Esophagus muscularis mucosa (tissue), 4 donors: ENCODE measurements around the gene DUS1L. TPM values are rescaled to one million over a fixed set of nuclear protein-coding genes. Genes with fewer than 3 reads are reported as not detected.

Experiments used
- DNase-seq: peaks from one replicate; pipeline ENCODE4 v3.0.0-alpha.2; 2017; ENCODE audit errors: extremely low spot score
- H3K27ac ChIP-seq, 4 donors: fragments of 200-600 bp; sonication (generic); replicated peaks in 1 of 4; 1 replicate in 3 of 4; 2 replicates in 1 of 4; pipeline ENCODE4 v1.5.1; 2016 to 2019; ENCODE audit warnings: mild to moderate bottlenecking in 1 of 4
- H3K27me3 ChIP-seq, 4 donors: fragments of 200-600 bp; sonication (generic); one replicate each; pipeline versions ENCODE4 v1.5.1 to v1.6.0; 2016 to 2019
- H3K36me3 ChIP-seq, 4 donors: fragments of 200-600 bp; sonication (generic); one replicate each; pipeline ENCODE4 v1.5.1; 2016 to 2019
- H3K4me1 ChIP-seq, 4 donors: fragments of 200-600 bp; sonication (generic); one replicate each; pipeline ENCODE4 v1.5.1; 2016 to 2019
- H3K4me3 ChIP-seq, 4 donors: fragments of 200-600 bp; sonication (generic); 1 replicate in 2 of 4; 2 replicates in 2 of 4; pipeline ENCODE4 v1.5.1; 2016 to 2019; ENCODE audit warnings: mild to moderate bottlenecking in 4 of 4, moderate library complexity in 1 of 4
- H3K9me3 ChIP-seq, 4 donors: fragments of 200-600 bp; sonication (generic); 1 replicate in 3 of 4; 2 replicates in 1 of 4; pipeline ENCODE4 v1.5.1; 2016 to 2019
- EP300 ChIP-seq: sonication (generic); formaldehyde crosslinking; IDR thresholded peaks from one replicate; pipeline ENCODE4 v1.6.1; 2017; ENCODE audit warnings: antibody characterized with exemption
- POLR2A ChIP-seq: fragments of 450-650 bp; IDR thresholded peaks from one replicate; pipeline ENCODE4 v1.6.1; 2017; ENCODE audit warnings: antibody characterized with exemption, moderate library complexity, mild to moderate bottlenecking, low read depth
- POLR2AphosphoS5 ChIP-seq, 2 donors: sonication (generic); formaldehyde crosslinking; IDR thresholded peaks; one replicate each; pipeline ENCODE4 v1.6.1; 2017; ENCODE audit warnings: antibody characterized with exemption in 2 of 2
- WGBS: methylation state at CpG from one replicate; pipeline ENCODE4 v1.1.5; 2018; 5-methylcytosine and 5-hydroxymethylcytosine counted together
- intact Hi-C: fragments of 100-400 bp; cut with DNase I; formaldehyde crosslinking; loops from one replicate; pipeline ENCODE4 v1.15.1; 2023
- total RNA-seq, 4 donors: library from RNA; depleted of rRNA; stranded (reverse); fragments of >200 nt; gene quantifications; one replicate each; pipeline versions ENCODE4 v1.1.0 to v1.2.1, GENCODE V29; 2016
- TF ChIP-seq, protein P1 (sequence below), 3 experiments: fragments of 200-600 bp in 2 of 3; fragments of 450-650 bp in 1 of 3; sonication (generic) in 2 of 3; IDR thresholded peaks; one replicate each; pipeline ENCODE4 v1.5.1; 2017 to 2019; ENCODE audit warnings: antibody characterized with exemption in 3 of 3, mild to moderate bottlenecking in 2 of 3, moderate library complexity in 1 of 3

The DUS1L gene
- total RNA-seq, 4 donors from 2014 or later: 42.2 to 77.1 (median 52.6) TPM

DNA sequence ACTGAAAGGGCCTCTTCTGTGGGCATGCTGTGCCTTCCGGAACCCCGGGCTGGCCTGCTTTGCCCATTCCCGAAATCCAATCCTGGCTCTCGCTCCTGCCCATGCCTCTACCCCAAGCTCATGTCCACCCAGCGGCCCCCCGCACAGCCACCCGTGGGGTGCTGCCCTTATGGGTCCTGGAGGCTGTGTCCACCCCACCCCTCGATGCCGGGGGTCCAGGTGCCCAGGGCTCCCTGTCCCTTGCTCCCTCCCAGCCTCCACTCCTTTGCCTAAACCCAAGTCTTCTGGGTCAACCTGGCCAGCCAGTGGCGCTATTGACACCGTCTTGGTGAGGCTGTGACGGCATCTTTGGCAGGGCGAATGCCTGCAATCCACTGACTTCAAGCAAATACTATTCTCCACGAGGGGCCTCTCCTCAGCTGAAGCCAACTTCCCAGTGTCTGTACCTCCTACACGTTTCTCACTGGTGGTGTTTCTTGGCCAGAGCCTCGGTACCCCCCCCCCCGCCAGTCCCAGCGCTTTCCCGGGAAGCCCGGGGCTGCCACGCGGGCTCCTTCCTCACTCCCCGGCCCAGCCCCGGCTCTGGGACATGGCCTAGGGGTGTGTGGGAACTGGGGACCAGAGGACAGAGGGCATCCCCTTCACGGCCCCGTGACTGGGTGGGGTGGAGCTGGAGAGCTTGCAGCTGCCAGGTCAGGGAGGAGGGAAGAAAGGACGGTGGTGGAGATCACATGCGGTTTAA, 12.2 kb upstream of the DUS1L start:
- no peaks in the 10 kb centered on the region for H3K9me3 ChIP-seq
- TF ChIP-seq POLR2AphosphoS5 (IDR thresholded peaks at IDR 0.05): no peak
- no peak for TF ChIP-seq POLR2A
- TF ChIP-seq, protein P1, sequence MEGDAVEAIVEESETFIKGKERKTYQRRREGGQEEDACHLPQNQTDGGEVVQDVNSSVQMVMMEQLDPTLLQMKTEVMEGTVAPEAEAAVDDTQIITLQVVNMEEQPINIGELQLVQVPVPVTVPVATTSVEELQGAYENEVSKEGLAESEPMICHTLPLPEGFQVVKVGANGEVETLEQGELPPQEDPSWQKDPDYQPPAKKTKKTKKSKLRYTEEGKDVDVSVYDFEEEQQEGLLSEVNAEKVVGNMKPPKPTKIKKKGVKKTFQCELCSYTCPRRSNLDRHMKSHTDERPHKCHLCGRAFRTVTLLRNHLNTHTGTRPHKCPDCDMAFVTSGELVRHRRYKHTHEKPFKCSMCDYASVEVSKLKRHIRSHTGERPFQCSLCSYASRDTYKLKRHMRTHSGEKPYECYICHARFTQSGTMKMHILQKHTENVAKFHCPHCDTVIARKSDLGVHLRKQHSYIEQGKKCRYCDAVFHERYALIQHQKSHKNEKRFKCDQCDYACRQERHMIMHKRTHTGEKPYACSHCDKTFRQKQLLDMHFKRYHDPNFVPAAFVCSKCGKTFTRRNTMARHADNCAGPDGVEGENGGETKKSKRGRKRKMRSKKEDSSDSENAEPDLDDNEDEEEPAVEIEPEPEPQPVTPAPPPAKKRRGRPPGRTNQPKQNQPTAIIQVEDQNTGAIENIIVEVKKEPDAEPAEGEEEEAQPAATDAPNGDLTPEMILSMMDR (IDR thresholded peaks at IDR 0.05): no peak
- no peak for TF ChIP-seq EP300
- H3K4me1 ChIP-seq: peaks cover 0 to 6% (median 0%) of the 10 kb centered on the region in 4 donors
- no peak for DNase-seq
- intact Hi-C loops: no loop called here
- H3K27ac ChIP-seq: no peak overlapping the region
- H3K27me3 ChIP-seq: no peaks in the 10 kb centered on the region
- peaks cover 27 to 49% (median 43%) of the 10 kb centered on the region in 4 donors for H3K36me3 ChIP-seq
- H3K4me3 ChIP-seq: no peak overlapping the region
- 62% methylated on average over 27 of the region's 28 CpGs for WGBS

DNA sequence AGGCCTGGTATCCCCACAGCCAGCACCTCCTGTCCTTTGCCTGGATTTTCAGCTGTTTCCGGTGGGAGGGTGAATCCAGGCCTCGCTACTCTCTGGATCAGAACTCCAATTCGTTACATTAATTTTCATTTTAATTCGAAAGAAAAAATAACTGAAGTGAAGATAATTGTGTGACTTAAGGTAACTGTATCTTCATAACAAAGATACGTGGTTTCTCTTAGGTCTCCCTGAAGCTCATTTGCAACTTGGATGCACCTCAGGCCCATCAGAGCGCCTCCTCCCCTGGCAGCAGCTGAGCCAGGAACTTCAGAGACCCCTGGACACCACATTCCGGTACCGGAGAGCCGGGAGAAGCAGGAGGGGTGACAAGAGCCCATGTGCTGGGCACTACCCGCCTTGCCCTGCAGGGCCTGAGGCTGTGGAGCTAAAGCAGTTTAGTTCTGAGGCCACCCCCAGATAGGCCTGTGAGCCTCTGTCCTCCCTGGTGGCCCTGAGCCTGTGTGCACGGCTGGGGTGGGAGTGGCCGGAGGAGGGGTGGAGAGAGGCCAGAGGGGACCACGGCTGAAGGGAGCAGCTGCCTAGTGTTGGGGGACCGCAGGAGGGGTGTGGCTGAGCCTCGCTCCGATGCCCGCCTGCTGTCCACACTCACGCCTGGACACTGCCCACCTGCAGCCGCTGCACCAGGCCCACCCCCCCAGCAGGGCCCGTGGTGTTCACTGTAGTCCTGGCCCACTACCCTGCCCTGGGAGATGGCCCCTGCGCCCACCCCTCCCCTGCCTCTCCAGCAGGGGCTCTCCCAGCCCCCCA, 11.4 kb upstream of the DUS1L start:
- TF ChIP-seq POLR2A: no peak
- no peak for TF ChIP-seq POLR2AphosphoS5 (IDR thresholded peaks at IDR 0.05)
- TF ChIP-seq, protein P1 (IDR thresholded peaks at IDR 0.05): no peak
- no peak for TF ChIP-seq EP300
- 82% methylated on average over 9 of the region's 21 CpGs for WGBS
- H3K4me1 ChIP-seq: peaks cover 0 to 6% (median 0%) of the 10 kb centered on the region in 4 donors
- no peak for DNase-seq
- intact Hi-C loops: no loop called here
- H3K9me3 ChIP-seq: no peaks in the 10 kb centered on the region
- H3K36me3 ChIP-seq: peaks cover 22 to 41% (median 35%) of the 10 kb centered on the region in 4 donors
- no peaks in the 10 kb centered on the region for H3K27me3 ChIP-seq
- no peak overlapping the region for H3K4me3 ChIP-seq
- H3K27ac ChIP-seq: no peak overlapping the region

DNA sequence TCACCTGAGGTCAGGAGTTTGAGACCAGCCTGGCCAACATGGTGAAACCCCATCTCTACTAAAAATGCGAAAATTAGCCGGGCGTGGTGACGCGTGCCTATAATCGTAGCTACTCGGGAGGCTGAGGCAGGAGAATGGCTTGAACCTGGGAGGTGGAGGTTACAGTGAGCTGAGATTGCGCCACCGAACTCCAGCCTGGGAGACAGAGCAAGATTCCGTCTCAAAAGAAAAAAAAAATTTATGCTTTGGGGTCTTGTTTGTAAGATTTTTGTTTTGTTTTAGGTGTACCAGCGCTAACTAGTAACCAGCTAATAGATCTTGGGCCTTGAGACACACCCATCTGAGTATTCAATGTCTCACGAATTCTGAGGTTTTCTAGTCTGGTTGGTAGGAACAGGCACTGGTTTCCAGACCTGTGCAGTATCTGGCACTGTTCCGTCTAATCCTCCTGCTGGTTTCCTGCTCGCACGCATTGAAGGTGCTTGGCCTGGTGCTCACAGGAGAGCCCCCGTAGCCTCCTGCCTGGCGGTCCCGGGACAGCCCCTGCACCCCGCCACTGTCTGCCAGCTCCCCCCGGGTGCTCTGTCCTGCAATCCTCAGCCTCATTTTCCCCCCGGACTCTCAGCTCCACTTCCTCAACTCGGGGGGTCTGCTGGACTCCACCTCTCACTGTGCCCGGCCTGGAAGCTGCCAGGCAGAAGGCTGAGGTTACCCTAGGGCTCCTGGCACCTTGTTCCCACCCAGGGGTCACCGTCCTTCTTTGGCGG, 10.6 kb upstream of the DUS1L start:
- H3K36me3 ChIP-seq: peaks cover 14 to 33% (median 27%) of the 10 kb centered on the region in 4 donors
- no peaks in the 10 kb centered on the region for H3K9me3 ChIP-seq
- no peak overlapping the region for H3K4me3 ChIP-seq
- DNase-seq: no peak
- peaks cover 0 to 6% (median 0%) of the 10 kb centered on the region in 4 donors for H3K4me1 ChIP-seq
- no peak overlapping the region for H3K27ac ChIP-seq
- H3K27me3 ChIP-seq: no peaks in the 10 kb centered on the region
- TF ChIP-seq POLR2AphosphoS5 (IDR thresholded peaks at IDR 0.05) (no peak), POLR2A (no peak), EP300 (no peak)
- TF ChIP-seq, protein P1 (IDR thresholded peaks at IDR 0.05): no peak
- WGBS: 84% methylated on average over 25 of the region's 25 CpGs
- intact Hi-C loops: no loop called here

DNA sequence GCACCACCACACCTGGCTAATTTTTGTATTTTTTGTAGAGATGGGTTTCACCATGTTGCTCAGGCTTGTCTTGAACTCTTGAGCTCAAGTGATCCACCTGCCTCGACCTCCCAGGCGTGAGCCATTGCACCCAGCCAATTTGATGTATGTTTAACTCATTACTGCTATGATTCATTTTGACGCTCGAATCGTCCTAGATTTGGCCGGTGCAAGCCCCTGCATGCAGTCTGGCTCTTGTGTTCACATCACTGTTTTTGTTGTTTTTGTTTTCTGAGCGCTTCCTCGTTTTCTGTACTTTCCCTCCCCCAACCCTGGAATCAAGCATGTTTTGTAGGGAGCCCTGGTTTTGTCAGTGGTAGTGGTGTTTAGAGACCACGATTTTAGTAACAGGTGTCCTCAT, 7.8 kb upstream of the DUS1L start:
- Histone ChIP-seq H3K27me3 (no peaks in the 10 kb centered on the region), H3K4me3 (no peak overlapping the region), H3K27ac (no peak overlapping the region), H3K36me3 (peaks cover 0 to 5% (median 2%) of the 10 kb centered on the region in 4 donors), H3K4me1 (peaks cover 0 to 4% (median 0%) of the 10 kb centered on the region in 4 donors), H3K9me3 (no peaks in the 10 kb centered on the region)
- intact Hi-C loops: no loop called here
- WGBS: 79% methylated on average over 9 of the region's 9 CpGs
- no peak for TF ChIP-seq EP300
- no peak for TF ChIP-seq POLR2AphosphoS5 (IDR thresholded peaks at IDR 0.05)
- TF ChIP-seq POLR2A: no peak
- TF ChIP-seq, protein P1 (IDR thresholded peaks at IDR 0.05): no peak
- no peak for DNase-seq
